ENCODE measurements around the gene IPO11.

IPO11 gene

DNA sequence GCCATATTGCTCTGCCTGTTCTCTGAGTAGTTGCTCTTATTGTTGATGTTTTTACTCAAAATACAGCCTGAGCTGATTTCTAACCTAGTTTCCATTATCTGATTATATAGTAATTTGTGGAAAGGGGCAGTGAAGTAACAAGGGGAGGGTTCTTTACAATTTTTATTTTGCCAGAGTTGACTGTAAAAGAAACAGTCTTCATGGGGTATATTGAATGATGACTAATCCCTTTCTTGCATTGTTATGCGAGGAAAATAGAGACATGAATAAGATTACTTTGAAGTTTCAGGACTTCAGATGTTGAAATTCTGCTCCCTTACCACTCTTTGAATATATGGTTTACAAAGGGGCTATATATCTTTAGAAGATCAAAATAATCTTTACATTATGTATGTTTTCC is 156.9 kb downstream of the IPO11 start:
- no peak overlapping the region for H3K4me2 ChIP-seq
- no peak overlapping the region for H3K4me3 ChIP-seq (IDR thresholded peaks at IDR 0.05; ENCODE audit: insufficient read depth, low read depth, low read length)
- no peaks in the 10 kb centered on the region for H3K27me3 ChIP-seq (ENCODE audit: insufficient read depth, low read depth)
- no peak overlapping the region for H3K9ac ChIP-seq
- TF ChIP-seq, protein P1, sequence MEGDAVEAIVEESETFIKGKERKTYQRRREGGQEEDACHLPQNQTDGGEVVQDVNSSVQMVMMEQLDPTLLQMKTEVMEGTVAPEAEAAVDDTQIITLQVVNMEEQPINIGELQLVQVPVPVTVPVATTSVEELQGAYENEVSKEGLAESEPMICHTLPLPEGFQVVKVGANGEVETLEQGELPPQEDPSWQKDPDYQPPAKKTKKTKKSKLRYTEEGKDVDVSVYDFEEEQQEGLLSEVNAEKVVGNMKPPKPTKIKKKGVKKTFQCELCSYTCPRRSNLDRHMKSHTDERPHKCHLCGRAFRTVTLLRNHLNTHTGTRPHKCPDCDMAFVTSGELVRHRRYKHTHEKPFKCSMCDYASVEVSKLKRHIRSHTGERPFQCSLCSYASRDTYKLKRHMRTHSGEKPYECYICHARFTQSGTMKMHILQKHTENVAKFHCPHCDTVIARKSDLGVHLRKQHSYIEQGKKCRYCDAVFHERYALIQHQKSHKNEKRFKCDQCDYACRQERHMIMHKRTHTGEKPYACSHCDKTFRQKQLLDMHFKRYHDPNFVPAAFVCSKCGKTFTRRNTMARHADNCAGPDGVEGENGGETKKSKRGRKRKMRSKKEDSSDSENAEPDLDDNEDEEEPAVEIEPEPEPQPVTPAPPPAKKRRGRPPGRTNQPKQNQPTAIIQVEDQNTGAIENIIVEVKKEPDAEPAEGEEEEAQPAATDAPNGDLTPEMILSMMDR (conservative IDR thresholded peaks at IDR 0.05; ENCODE audit: low read depth, low read length) = no peak
- no peaks in the 10 kb centered on the region for H4K20me1 ChIP-seq (ENCODE audit: insufficient read depth)
- no peaks in the 10 kb centered on the region for H3K79me2 ChIP-seq (ENCODE audit: insufficient read depth, low read depth)
- no peak overlapping the region for H2AFZ ChIP-seq (ENCODE audit: low read depth)
- H3K36me3 ChIP-seq (ENCODE audit: insufficient read depth) = no peaks in the 10 kb centered on the region
- no peak overlapping the region for H3K27ac ChIP-seq
- H3K4me1 ChIP-seq (ENCODE audit: low read depth, poor library complexity, severe bottlenecking) = no peaks in the 10 kb centered on the region

DNA sequence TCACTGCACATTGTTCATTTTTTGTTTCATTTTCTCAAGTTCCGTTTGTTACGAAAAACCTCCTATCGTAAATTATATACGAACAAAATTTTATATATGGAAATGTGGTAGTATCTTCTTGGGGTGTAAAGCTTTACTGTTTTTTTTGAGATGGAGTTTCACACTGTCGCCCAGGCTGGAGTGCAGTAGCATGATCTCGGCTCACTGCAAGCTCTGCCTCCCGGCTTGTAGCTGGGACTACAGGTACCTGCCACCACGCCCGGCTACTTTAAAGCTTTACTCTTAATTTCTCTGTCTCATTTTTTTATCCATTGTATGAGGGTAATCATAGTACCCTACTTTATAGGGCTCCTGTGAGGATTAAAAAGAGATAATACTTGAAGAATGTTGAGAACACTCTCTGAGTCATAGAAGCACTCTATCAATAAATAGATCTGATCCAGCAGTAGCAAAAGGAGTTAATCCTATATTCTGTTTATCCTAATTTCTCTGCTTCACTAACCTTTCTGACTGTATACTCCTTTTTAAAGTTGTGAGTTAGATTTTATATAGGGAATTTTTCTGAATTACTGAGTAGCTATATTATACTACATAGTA is 160.5 kb downstream of the IPO11 start:
- Histone ChIP-seq H4K20me1 (ENCODE audit: insufficient read depth) (no peaks in the 10 kb centered on the region), H3K27me3 (ENCODE audit: insufficient read depth, low read depth) (no peaks in the 10 kb centered on the region), H3K9ac (no peak overlapping the region), H3K79me2 (ENCODE audit: insufficient read depth, low read depth) (no peaks in the 10 kb centered on the region), H3K4me1 (ENCODE audit: low read depth, poor library complexity, severe bottlenecking) (no peaks in the 10 kb centered on the region), H3K27ac (no peak overlapping the region), H3K36me3 (ENCODE audit: insufficient read depth) (no peaks in the 10 kb centered on the region), H3K4me2 (no peak overlapping the region), H3K4me3 (IDR thresholded peaks at IDR 0.05; ENCODE audit: insufficient read depth, low read depth, low read length) (no peak overlapping the region), H2AFZ (ENCODE audit: low read depth) (no peak overlapping the region)
- TF ChIP-seq, protein P1 (conservative IDR thresholded peaks at IDR 0.05; ENCODE audit: low read depth, low read length) = no peak

DNA sequence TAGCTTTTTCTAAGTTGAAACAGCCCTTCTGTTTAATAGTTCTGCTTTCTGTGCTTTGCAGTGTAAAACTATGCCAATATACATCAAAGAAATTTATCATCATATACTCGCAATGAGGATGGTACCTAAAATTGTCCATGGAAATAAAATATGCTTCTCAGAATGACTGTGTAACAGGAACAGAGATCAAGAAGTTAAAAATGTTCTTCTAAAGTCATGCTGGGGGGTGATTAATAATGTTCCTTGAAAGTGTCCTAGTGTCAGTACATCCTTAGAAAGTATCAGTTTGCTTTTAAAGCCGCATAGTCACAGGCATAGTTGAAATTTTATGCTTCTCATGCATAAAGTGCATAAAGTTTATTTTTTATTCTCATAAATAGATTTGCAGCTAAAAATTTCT is 162.0 kb downstream of the IPO11 start:
- Histone ChIP-seq H3K4me2 (no peak overlapping the region), H3K4me1 (ENCODE audit: low read depth, poor library complexity, severe bottlenecking) (no peaks in the 10 kb centered on the region)

DNA sequence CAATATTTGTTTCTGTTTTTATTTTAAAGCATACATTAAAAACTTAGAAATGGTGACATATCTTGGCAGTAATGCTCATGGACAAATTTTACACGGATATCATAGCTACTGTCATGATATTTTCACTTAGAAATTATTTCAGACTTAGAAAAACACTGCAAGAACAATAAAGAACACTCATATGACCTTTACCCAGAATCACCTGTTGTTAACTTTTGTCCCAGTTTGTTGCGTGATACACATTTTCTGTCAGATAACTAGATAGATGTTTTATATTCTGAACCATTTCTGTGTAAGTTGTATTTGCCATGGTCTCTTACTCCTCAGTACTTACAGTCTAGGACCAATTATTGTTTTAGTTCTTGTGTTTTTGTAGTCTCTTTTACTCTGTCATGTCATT is 162.5 kb downstream of the IPO11 start:
- Histone ChIP-seq H3K27ac (no peak overlapping the region), H3K36me3 (ENCODE audit: insufficient read depth) (no peaks in the 10 kb centered on the region)
- TF ChIP-seq, protein P1 (conservative IDR thresholded peaks at IDR 0.05; ENCODE audit: low read depth, low read length) = no peak

More for the DNA sequence above, 162.0 kb downstream of the IPO11 start:
- no peaks in the 10 kb centered on the region for H3K36me3 ChIP-seq (ENCODE audit: insufficient read depth)
- no peaks in the 10 kb centered on the region for H3K79me2 ChIP-seq (ENCODE audit: insufficient read depth, low read depth)
- H4K20me1 ChIP-seq (ENCODE audit: insufficient read depth) = no peaks in the 10 kb centered on the region
- TF ChIP-seq, protein P1 (conservative IDR thresholded peaks at IDR 0.05; ENCODE audit: low read depth, low read length) = no peak
- no peak overlapping the region for H2AFZ ChIP-seq (ENCODE audit: low read depth)
- H3K4me3 ChIP-seq (IDR thresholded peaks at IDR 0.05; ENCODE audit: insufficient read depth, low read depth, low read length) = no peak overlapping the region
- no peaks in the 10 kb centered on the region for H3K27me3 ChIP-seq (ENCODE audit: insufficient read depth, low read depth)
- H3K9ac ChIP-seq = no peak overlapping the region
- no peak overlapping the region for H3K27ac ChIP-seq

More for the DNA sequence above, 162.5 kb downstream of the IPO11 start:
- Histone ChIP-seq H2AFZ (ENCODE audit: low read depth) (no peak overlapping the region), H3K27me3 (ENCODE audit: insufficient read depth, low read depth) (no peaks in the 10 kb centered on the region), H3K9ac (no peak overlapping the region), H3K4me1 (ENCODE audit: low read depth, poor library complexity, severe bottlenecking) (no peaks in the 10 kb centered on the region), H4K20me1 (ENCODE audit: insufficient read depth) (no peaks in the 10 kb centered on the region), H3K4me3 (IDR thresholded peaks at IDR 0.05; ENCODE audit: insufficient read depth, low read depth, low read length) (no peak overlapping the region), H3K4me2 (no peak overlapping the region), H3K79me2 (ENCODE audit: insufficient read depth, low read depth) (no peaks in the 10 kb centered on the region)
